ENCODE results near the gene GMPS. TPM values are rescaled to one million over a fixed set of nuclear protein-coding genes. Genes with fewer than 3 reads are reported as not detected.

The GMPS gene
- total and polyA plus RNA-seq, 2 donors (not counting 3 experiments of a cell fraction or from before 2014, with no cell fraction given), result 18.7 to 67.5 TPM

- dilution Hi-C loops (cut with MboI; ENCODE audit: extremely low pct_ligation_motif_present, low sequenced_read_pairs), result no loop called here
- no peak overlapping the region for H3K27ac ChIP-seq (ENCODE audit: insufficient read depth, low read depth, low read length)
- no peak for FAIRE-seq
Measured at GRCh38 chr3:155863072-155863784, 7.2 kb upstream of the GMPS start.

More at GRCh38 chr3:155863072-155863784, 7.2 kb upstream of the GMPS start:
- H3K4me1 ChIP-seq (ENCODE audit: control insufficient read depth, extremely low read depth, insufficient read depth, low read length), result no peaks in the 10 kb centered on the region
- H3K4me3 ChIP-seq (replicated peaks in 1 of 3; ENCODE audit: insufficient read depth in 1 of 3, low read depth in 1 of 3, low read length in 3 of 3), result no peak overlapping the region
- H4K20me1 ChIP-seq (replicated peaks; ENCODE audit: control insufficient read depth, extremely low read depth, insufficient read depth, low read length), result no peaks in the 10 kb centered on the region
- H3K9ac ChIP-seq (replicated peaks; ENCODE audit: extremely low read depth, insufficient read depth, low read length), result no peak overlapping the region
- no peaks in the 10 kb centered on the region for H3K9me1 ChIP-seq (replicated peaks; ENCODE audit: control insufficient read depth, extremely low read depth, insufficient read depth, low read length)
- H3K36me3 ChIP-seq (ENCODE audit: control insufficient read depth in 2 of 2, extremely low read depth in 1 of 2, insufficient read depth in 2 of 2, low read length in 2 of 2), result no peaks in the 10 kb centered on the region
- no TSS peak for BruUV-seq (replicated peaks)
- ChIA-PET CTCF (no interaction called here), POLR2A (no interaction called here)
- no peaks in the 10 kb centered on the region for H3K79me2 ChIP-seq (ENCODE audit: control insufficient read depth, insufficient read depth, low read length)
- DNase-seq (ENCODE audit: low read depth, low spot score), result no peak
- H3K4me2 ChIP-seq (ENCODE audit: insufficient read depth, low read length), result no peak overlapping the region
- H3K9me3 ChIP-seq (replicated peaks; ENCODE audit: control insufficient read depth, insufficient read depth, low read length), result no peaks in the 10 kb centered on the region
- no peak for TF ChIP-seq EZH2 (IDR thresholded peaks at IDR 0.05; ENCODE audit: borderline replicate concordance, low read depth, low read length, severe bottlenecking)
- no peak for TF ChIP-seq MYC (IDR thresholded peaks at IDR 0.05; ENCODE audit: low read depth, low read length)
- TF ChIP-seq POLR2A (IDR thresholded peaks at IDR 0.05; ENCODE audit: low read depth, low read length), result no peak
- no peak for TF ChIP-seq POLR2AphosphoS5 (IDR thresholded peaks at IDR 0.05; ENCODE audit: insufficient read depth, low read depth, low read length)
- TF ChIP-seq JUN (IDR thresholded peaks at IDR 0.05; ENCODE audit: borderline replicate concordance, insufficient read depth, insufficient read length, low read depth), result no peak
- no peak for TF ChIP-seq MAX (IDR thresholded peaks at IDR 0.05; ENCODE audit: insufficient read depth, insufficient read length)
- no peak for TF ChIP-seq FOS (IDR thresholded peaks at IDR 0.05; ENCODE audit: borderline replicate concordance, insufficient read depth, low read length)
- TF ChIP-seq GATA2 (IDR thresholded peaks at IDR 0.05; ENCODE audit: insufficient read depth, insufficient read length, low read depth, low read length), result no peak
- TF ChIP-seq CTCF (IDR thresholded peaks at IDR 0.05; ENCODE audit: extremely low read depth in 1 of 2, insufficient read depth in 1 of 2, low read depth in 1 of 2, low read length in 2 of 2), result no peak
- H2AFZ ChIP-seq (ENCODE audit: low read depth, low read length), result no peak overlapping the region
- intact Hi-C loops (cut with micrococcal nuclease), result no loop called here
- H3K27me3 ChIP-seq (ENCODE audit: control insufficient read depth in 2 of 2, insufficient read depth in 2 of 2, low read length in 2 of 2), result no peaks in the 10 kb centered on the region
